ENCODE measurements around the gene CIB4.
"Not testable (repeated sequence)": the region's sequence is repeated elsewhere in the genome, so short reads cannot be mapped to it uniquely, and the experiment has no call there.

Gene CIB4

GRCh38 chr2:26567534-26567933 is 73.6 kb downstream of the CIB4 start:
- in situ Hi-C loops (cut with HindIII; ENCODE audit: low pct_ligation_motif_present, low pct_unique_long_range_greater_than_20kb, low sequenced_read_pairs), result no loop called here
- DNase-seq, result no peak

- in situ Hi-C loops (cut with HindIII; ENCODE audit: low pct_ligation_motif_present, low pct_unique_long_range_greater_than_20kb, low sequenced_read_pairs); DNase-seq: not testable (repeated sequence)
These were observed 74.4 kb downstream of the CIB4 start for GRCh38 chr2:26566731-26567130.

GRCh38 chr2:26566081-26566375 is 75.1 kb downstream of the CIB4 start:
- in situ Hi-C loops (cut with HindIII; ENCODE audit: low pct_ligation_motif_present, low pct_unique_long_range_greater_than_20kb, low sequenced_read_pairs), result no loop called here
- no peak for DNase-seq

- DNase-seq, result no peak
- in situ Hi-C loops (cut with HindIII; ENCODE audit: low pct_ligation_motif_present, low pct_unique_long_range_greater_than_20kb, low sequenced_read_pairs), result no loop called here
These were observed 77.0 kb downstream of the CIB4 start for GRCh38 chr2:26564121-26564644.

- DNase-seq, result no peak
- in situ Hi-C loops (cut with HindIII; ENCODE audit: low pct_ligation_motif_present, low pct_unique_long_range_greater_than_20kb, low sequenced_read_pairs), result no loop called here
These were observed 77.5 kb downstream of the CIB4 start for GRCh38 chr2:26563686-26564085.

- in situ Hi-C loops (cut with HindIII; ENCODE audit: low pct_ligation_motif_present, low pct_unique_long_range_greater_than_20kb, low sequenced_read_pairs), result no loop called here
- peak; percentile 70 for DNase-seq
These were observed 78.1 kb downstream of the CIB4 start for GRCh38 chr2:26562811-26563645.

- in situ Hi-C loops (cut with HindIII; ENCODE audit: low pct_ligation_motif_present, low pct_unique_long_range_greater_than_20kb, low sequenced_read_pairs), result no loop called here
- peak; percentile 86 for DNase-seq
These were observed 79.0 kb downstream of the CIB4 start for GRCh38 chr2:26561918-26562810.

- in situ Hi-C loops (cut with HindIII; ENCODE audit: low pct_ligation_motif_present, low pct_unique_long_range_greater_than_20kb, low sequenced_read_pairs), result no loop called here
- no peak for DNase-seq
These were observed 79.8 kb downstream of the CIB4 start for GRCh38 chr2:26561376-26561775.

- in situ Hi-C loops (cut with HindIII; ENCODE audit: low pct_ligation_motif_present, low pct_unique_long_range_greater_than_20kb, low sequenced_read_pairs), result no loop called here
- no peak for DNase-seq
These were observed 80.3 kb downstream of the CIB4 start for GRCh38 chr2:26560892-26561291.

GRCh38 chr2:26559556-26559955 is 81.6 kb downstream of the CIB4 start:
- in situ Hi-C loops (cut with HindIII; ENCODE audit: low pct_ligation_motif_present, low pct_unique_long_range_greater_than_20kb, low sequenced_read_pairs), result no loop called here
- no peak for DNase-seq

- in situ Hi-C loops (cut with HindIII; ENCODE audit: low pct_ligation_motif_present, low pct_unique_long_range_greater_than_20kb, low sequenced_read_pairs), result no loop called here
- no peak for DNase-seq
These were observed 82.1 kb downstream of the CIB4 start for GRCh38 chr2:26559044-26559405.

GRCh38 chr2:26558271-26559043 is 82.7 kb downstream of the CIB4 start:
- in situ Hi-C loops (cut with HindIII; ENCODE audit: low pct_ligation_motif_present, low pct_unique_long_range_greater_than_20kb, low sequenced_read_pairs), result no loop called here
- DNase-seq, result no peak

- in situ Hi-C loops (cut with HindIII; ENCODE audit: low pct_ligation_motif_present, low pct_unique_long_range_greater_than_20kb, low sequenced_read_pairs), result no loop called here
- no peak for DNase-seq
These were observed 83.8 kb downstream of the CIB4 start for GRCh38 chr2:26557244-26557925.

GRCh38 chr2:26556309-26557243 is 84.6 kb downstream of the CIB4 start:
- DNase-seq, result no peak
- in situ Hi-C loops (cut with HindIII; ENCODE audit: low pct_ligation_motif_present, low pct_unique_long_range_greater_than_20kb, low sequenced_read_pairs), result no loop called here

GRCh38 chr2:26555246-26556133 is 85.7 kb downstream of the CIB4 start:
- DNase-seq, result peak; percentile 16
- in situ Hi-C loops (cut with HindIII; ENCODE audit: low pct_ligation_motif_present, low pct_unique_long_range_greater_than_20kb, low sequenced_read_pairs), result no loop called here

- no peak for DNase-seq
- in situ Hi-C loops (cut with HindIII; ENCODE audit: low pct_ligation_motif_present, low pct_unique_long_range_greater_than_20kb, low sequenced_read_pairs), result no loop called here
These were observed 88.4 kb downstream of the CIB4 start for GRCh38 chr2:26552641-26553374.

Data from ACHN (cell line).